ENCODE measurements around the gene PRKCB.

The PRKCB gene

GRCh38 chr16:23867566-23867965, 31.8 kb downstream of the PRKCB start:
- H3K4me3 ChIP-seq (ENCODE audit: control insufficient read depth, low read depth, low read length), result no peak overlapping the region
- TF ChIP-seq CTCF (IDR thresholded peaks at IDR 0.05; ENCODE audit: control insufficient read depth, insufficient read depth, low read depth, low read length, missing control alignments), result no peak
- no peak for DNase-seq (ENCODE audit: low read depth)

GRCh38 chr16:23868136-23868535, 32.4 kb downstream of the PRKCB start:
- DNase-seq (ENCODE audit: low read depth), result no peak
- H3K4me3 ChIP-seq (ENCODE audit: control insufficient read depth, low read depth, low read length), result no peak overlapping the region
- no peak for TF ChIP-seq CTCF (IDR thresholded peaks at IDR 0.05; ENCODE audit: control insufficient read depth, insufficient read depth, low read depth, low read length, missing control alignments)

- H3K4me3 ChIP-seq (ENCODE audit: control insufficient read depth, low read depth, low read length), result no peak overlapping the region
- TF ChIP-seq CTCF (IDR thresholded peaks at IDR 0.05; ENCODE audit: control insufficient read depth, insufficient read depth, low read depth, low read length, missing control alignments), result no peak
- no peak for DNase-seq (ENCODE audit: low read depth)
These were observed 33.3 kb downstream of the PRKCB start for GRCh38 chr16:23869052-23869451.

- no peak for DNase-seq (ENCODE audit: low read depth)
- H3K4me3 ChIP-seq (ENCODE audit: control insufficient read depth, low read depth, low read length), result no peak overlapping the region
- no peak for TF ChIP-seq CTCF (IDR thresholded peaks at IDR 0.05; ENCODE audit: control insufficient read depth, insufficient read depth, low read depth, low read length, missing control alignments)
These were observed 36.1 kb downstream of the PRKCB start for GRCh38 chr16:23871924-23872323.

- H3K4me3 ChIP-seq (ENCODE audit: control insufficient read depth, low read depth, low read length), result no peak overlapping the region
- no peak for TF ChIP-seq CTCF (IDR thresholded peaks at IDR 0.05; ENCODE audit: control insufficient read depth, insufficient read depth, low read depth, low read length, missing control alignments)
- DNase-seq (ENCODE audit: low read depth), result no peak
These were observed 39.0 kb downstream of the PRKCB start for GRCh38 chr16:23874613-23875294.

- no peak for TF ChIP-seq CTCF (IDR thresholded peaks at IDR 0.05; ENCODE audit: control insufficient read depth, insufficient read depth, low read depth, low read length, missing control alignments)
- DNase-seq (ENCODE audit: low read depth), result no peak
These were observed 40.6 kb downstream of the PRKCB start for GRCh38 chr16:23876256-23876896.

More at GRCh38 chr16:23876256-23876896, 40.6 kb downstream of the PRKCB start:
- no peak overlapping the region for H3K4me3 ChIP-seq (ENCODE audit: control insufficient read depth, low read depth, low read length)
